GM18909 (cell line): Measurements from ENCODE around the gene TPM1.

Source experiments
- ATAC-seq: cut with Tn5 transposase; IDR thresholded peaks from one replicate; pipeline ENCODE4 v1.9.1; 2021; ENCODE audit warnings: mild to moderate bottlenecking; ENCODE audit not compliant: unreplicated experiment, poor library complexity

The TPM1 gene

DNA sequence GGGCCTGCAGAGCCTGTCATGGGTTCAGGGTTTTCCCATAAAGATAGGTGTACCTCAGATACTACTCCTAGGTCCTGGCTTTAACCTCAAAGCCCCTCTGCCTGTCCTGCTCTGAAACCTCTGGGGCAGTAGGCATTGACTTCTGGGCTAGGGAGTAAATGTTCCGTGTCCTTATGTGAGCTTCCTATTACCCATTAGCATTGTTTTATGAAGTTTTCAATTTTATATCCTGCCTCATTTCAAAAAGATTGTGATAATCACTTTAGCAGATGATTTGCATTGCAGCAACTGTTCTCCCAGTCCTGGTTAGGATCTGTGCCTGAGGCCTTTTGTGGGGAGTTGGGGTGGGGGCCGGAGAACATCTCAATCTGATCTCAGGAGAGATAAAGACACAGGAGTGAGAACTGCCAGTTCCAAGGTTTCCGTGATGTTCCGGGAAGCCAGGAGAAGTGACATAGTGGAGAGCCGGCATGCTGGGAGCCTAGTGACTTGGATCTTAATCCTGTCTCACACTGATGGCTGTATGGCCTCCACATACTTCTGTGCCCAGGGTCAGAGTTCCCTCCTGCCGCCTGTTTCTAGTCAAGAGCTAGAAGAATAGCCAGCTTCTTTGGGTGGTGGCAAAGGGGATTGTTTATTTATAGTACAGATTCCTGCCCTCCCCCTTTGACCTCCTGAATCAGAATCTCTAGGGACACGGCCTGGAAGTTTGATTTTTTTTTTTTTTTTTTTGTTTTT, 10.6 kb downstream of the TPM1 start:
- ATAC-seq = no peak

- ATAC-seq = no peak
Measured at GRCh38 chr15:63054281-63054683, 11.7 kb downstream of the TPM1 start.

DNA sequence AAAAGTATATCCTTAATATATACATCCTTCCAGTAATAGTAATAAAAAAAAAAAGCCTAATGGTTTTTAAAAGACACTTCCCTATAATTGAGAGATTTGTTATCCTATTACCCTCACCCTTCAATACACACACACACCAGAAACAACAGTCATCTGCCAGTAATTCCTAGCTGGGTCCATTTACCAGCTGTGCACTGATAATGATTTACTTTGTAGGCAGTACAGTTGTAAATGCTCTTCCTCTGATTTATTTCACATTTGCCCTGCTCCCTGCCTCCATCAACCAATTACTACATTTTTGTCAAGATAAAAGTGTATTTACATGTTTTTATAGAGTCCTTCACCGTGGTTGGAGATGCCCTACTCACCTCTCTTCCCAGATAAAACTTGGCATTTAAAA, 12.4 kb downstream of the TPM1 start:
- ATAC-seq = no peak

- no peak for ATAC-seq
Measured at GRCh38 chr15:63056829-63057228, 14.3 kb downstream of the TPM1 start.

DNA sequence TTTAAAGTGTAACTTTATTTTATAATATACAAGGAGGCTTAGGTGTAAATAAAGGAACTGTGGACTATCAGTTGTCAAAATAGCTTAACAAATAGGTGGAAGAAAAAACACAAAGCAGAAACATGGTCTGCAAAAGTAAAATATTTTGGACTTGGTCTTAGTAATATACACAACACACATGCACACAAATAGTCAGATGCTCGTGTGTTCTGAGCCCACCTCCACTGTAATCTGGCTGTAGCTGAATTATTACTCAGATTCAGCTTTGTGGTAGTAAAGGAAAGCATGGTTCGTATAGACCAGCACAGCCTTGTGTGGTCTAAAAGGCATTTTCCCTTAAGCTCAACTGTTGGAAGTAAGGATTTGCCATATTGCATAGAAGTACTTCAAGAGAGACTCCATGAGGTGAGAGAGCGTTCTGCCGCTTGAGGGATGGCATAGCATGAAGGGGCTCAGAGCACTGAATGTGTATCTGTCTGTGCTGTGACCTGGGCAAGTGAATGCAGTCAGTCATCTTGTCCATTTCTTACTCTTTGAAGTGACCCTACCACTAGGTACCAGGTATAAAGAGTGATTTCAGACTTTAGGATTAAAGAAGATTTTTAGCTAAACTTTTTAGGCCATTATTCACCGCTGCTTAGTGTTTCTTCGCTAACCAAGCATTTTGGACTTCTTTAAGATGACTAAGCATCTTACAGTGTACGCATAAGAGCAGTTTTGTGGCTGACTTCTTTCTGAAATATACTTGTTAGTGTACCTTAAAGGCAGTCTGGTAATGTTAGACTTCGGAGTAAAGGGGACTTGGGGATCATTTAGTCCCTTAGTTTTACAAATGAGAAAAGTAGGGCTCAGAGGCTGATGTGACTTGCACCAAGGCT, 15.2 kb downstream of the TPM1 start:
- no peak for ATAC-seq

DNA sequence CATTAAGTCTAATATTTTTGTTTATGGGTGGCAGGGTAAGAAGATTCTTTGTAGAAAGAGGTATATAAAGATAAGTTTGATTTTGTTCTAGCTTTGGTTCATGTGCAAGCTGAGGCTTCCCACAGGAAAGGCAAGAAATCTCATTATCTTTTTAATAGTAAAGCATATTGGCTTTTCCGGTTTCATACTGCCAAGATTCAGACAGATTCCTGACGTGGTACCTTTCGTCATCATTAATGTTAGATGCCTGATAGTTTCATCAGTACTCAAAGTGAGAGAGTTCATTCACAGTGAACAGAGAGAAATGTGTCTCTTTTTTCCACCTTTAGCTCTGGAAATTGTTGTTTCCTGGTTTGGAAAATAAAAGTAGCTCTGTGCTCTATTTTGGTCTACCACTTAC, 16.5 kb downstream of the TPM1 start:
- ATAC-seq = no peak

GRCh38 chr15:63059573-63060216, 17.1 kb downstream of the TPM1 start:
- ATAC-seq = no peak

DNA sequence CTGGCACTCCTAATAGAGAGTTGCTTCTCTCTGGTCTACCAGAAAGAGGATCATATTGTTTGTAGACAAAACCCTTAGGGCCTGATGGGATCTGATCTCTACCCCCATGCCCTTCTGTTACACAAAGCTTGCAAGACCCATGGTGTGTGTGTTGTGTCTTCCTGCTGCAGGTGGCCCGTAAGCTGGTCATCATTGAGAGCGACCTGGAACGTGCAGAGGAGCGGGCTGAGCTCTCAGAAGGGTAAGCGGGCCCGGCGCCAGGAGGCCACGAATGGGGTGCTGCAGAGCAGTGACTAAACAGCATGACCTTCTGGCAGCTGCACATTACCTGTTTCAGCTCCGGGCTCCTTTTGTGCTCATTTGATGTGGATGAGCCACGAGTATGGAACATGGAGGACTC, 18.2 kb downstream of the TPM1 start:
- ATAC-seq = no peak

DNA sequence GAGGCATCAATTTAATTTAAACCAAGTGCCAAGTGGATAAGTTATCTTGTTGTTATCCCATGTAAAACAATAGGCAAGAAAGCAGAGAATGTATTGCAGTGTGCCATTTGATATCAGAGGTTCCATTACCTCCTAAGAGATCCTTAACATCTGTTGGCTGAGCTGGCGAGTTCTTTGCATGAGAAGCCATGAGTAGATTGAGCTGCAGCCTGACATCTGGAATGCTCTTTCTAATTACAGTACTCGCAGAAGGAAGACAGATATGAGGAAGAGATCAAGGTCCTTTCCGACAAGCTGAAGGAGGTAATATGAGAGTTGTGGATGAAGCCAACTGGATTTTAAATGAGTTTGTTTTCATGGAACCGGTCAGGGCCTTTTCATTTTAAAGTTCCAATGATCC, 19.4 kb downstream of the TPM1 start:
- ATAC-seq = no peak

GRCh38 chr15:63063164-63063756, 20.7 kb downstream of the TPM1 start:
- ATAC-seq = no peak

- no peak for ATAC-seq
Measured at GRCh38 chr15:63063877-63064409, 21.4 kb downstream of the TPM1 start.

DNA sequence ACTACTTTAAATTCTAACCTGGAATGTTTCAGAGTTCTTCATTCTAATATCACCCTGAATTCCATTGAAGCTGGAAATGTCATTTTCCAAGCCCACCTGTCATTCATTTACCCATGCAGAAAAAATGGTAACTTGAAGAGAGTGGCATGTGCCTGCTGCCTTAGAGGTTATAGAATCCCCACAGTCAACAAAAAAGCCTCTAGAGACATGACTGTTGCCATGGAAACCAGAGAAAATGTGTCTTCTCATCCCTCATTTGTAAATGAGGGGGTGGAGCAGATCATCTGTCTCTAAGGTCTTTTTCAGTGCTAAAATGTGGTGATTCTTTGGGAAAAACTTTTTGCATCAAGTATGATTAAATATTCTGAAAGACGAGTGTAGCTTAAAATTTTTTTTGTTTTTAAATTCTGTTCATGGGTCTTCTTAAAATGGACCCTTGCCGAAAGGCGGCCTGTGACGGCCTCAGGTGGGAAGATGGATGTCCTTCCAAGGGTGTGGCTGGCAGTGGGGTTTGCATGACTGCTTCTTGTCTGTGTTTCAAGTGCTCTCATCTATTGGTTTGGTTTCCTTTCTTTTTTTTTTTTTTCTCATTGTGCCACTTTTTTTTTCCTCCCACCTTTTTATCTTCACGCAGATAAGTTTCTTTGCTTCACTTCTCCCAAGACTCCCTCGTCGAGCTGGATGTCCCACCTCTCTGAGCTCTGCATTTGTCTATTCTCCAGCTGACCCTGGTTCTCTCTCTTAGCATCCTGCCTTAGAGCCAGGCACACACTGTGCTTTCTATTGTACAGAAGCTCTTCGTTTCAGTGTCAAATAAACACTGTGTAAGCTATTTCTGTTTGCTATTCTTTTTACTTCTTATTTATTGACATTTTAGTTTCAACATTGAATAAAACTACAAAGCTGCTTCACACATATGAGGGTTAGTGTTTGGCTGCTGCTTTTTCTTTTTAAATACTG, 23.0 kb downstream of the TPM1 start:
- ATAC-seq = no peak

- ATAC-seq = no peak
Measured at GRCh38 chr15:63066272-63066671, 23.7 kb downstream of the TPM1 start.

- ATAC-seq = no peak
Measured at GRCh38 chr15:63067306-63067705, 24.8 kb downstream of the TPM1 start.

GRCh38 chr15:63067976-63068743, 25.6 kb downstream of the TPM1 start:
- ATAC-seq = no peak

DNA sequence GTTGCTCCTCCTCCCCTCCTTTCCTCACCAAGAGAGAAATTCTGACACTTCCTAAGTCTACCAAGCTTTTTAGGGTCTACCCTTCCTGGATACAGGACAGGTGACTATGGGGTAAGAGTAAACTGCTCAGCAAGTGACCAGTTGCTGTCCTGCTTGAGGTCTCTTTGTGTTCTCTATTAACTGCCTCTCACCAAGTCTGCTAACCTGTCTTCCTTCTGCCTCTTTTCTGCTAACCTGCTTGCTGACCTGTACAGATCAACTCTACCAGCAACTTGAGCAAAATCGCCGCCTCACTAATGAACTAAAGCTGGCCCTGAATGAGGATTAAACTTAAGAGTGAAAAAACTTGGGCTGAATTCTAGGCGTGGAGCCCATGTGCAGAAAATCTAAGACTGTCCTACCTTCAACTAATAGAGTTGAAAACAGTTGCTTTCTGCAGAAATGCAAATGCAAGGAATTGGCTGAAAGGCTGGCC, 27.1 kb downstream of the TPM1 start:
- no peak for ATAC-seq

- no peak for ATAC-seq
Measured at GRCh38 chr15:63070681-63071129, 28.2 kb downstream of the TPM1 start.

GRCh38 chr15:63071288-63071909, 28.9 kb downstream of the TPM1 start:
- no peak for ATAC-seq
